B cell (primary cell): ENCODE data around the gene GOT1.

Source experiments
- EZH2 ChIP-seq: IDR thresholded peaks from 2 replicates; pipeline ENCODE4 v1.6.1; 2012; ENCODE audit warnings: borderline replicate concordance, low read depth, mild to moderate bottlenecking, moderate library complexity, low read length; ENCODE audit not compliant: insufficient read depth, poor library complexity, severe bottlenecking
- TF ChIP-seq, protein P1 (sequence below): fragments of 200-600 bp; IDR thresholded peaks from one replicate; pipeline ENCODE4 v1.8.0; 2022; ENCODE audit warnings: antibody characterized with exemption, mild to moderate bottlenecking

DNA sequence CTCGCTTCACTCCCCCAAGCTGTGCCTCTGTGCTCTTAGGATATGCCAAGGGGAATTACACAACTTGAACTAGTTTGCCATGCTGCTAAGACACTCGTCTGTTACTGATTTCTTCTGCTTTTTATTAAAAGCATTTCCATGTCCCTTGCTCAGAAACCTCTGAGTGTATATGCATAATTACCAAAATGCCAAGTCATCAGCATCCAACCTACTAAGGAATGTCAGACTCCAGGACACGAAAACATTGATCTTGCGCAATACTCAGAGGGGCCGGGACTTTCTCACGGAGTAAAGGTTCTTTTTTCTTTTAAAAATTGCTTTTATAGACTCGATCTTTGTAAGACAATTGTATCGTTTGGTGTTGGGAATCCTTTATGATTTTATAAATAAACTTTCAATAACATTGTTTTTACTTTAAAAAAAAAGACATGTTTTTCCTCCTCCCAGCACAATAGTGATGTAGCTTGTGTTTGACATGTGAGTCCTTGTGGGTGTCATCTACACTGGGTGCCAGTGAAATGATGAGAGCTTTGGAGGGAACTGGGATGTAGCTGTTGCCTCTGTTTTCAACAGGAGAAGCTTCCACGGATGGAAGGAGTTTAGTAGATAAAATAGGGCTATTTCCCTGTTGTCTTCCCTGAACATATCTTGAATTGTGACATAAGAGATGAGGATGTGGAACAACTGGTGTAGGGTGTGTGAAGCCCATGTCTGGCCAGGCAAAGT lies 57.7 kb downstream of the GOT1 start:
- TF ChIP-seq, protein P1, sequence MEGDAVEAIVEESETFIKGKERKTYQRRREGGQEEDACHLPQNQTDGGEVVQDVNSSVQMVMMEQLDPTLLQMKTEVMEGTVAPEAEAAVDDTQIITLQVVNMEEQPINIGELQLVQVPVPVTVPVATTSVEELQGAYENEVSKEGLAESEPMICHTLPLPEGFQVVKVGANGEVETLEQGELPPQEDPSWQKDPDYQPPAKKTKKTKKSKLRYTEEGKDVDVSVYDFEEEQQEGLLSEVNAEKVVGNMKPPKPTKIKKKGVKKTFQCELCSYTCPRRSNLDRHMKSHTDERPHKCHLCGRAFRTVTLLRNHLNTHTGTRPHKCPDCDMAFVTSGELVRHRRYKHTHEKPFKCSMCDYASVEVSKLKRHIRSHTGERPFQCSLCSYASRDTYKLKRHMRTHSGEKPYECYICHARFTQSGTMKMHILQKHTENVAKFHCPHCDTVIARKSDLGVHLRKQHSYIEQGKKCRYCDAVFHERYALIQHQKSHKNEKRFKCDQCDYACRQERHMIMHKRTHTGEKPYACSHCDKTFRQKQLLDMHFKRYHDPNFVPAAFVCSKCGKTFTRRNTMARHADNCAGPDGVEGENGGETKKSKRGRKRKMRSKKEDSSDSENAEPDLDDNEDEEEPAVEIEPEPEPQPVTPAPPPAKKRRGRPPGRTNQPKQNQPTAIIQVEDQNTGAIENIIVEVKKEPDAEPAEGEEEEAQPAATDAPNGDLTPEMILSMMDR, result no peak
- TF ChIP-seq EZH2, result no peak
